Esophagus mucosa (tissue), 1 donor: Measurements from ENCODE around the gene DEF6. TPM values are rescaled to one million over a fixed set of nuclear protein-coding genes. Genes with fewer than 3 reads are reported as not detected.
"Not testable (repeated sequence)": the region's sequence is repeated elsewhere in the genome, so short reads cannot be mapped to it uniquely, and the experiment has no call there.

Source experiments
- ATAC-seq: fragments of 200-7000 bp; cut with Tn5 transposase; one replicate; pipeline ENCODE4 v1.9.1; 2020
- total RNA-seq: library from RNA; stranded (reverse); gene quantifications from one replicate; pipeline ENCODE4 v1.2.4, GENCODE V29; 2023
- donor health status: DM: yes; HTN: yes; CAD: no.

Gene DEF6
- total RNA-seq, 1 donor from 2014 or later: 27.3 TPM

GRCh38 chr6:35280903-35281302 is 16.7 kb upstream of the DEF6 start:
- no peak for ATAC-seq

- ATAC-seq: no peak
Measured at GRCh38 chr6:35282472-35282871, 15.1 kb upstream of the DEF6 start.

GRCh38 chr6:35283361-35283760 is 14.3 kb upstream of the DEF6 start:
- ATAC-seq: no peak

- ATAC-seq: no peak
Measured at GRCh38 chr6:35287671-35288396, 9.8 kb upstream of the DEF6 start.

GRCh38 chr6:35288834-35289233 is 8.8 kb upstream of the DEF6 start:
- ATAC-seq: no peak

GRCh38 chr6:35291491-35291890 is 6.1 kb upstream of the DEF6 start:
- no peak for ATAC-seq

- no peak for ATAC-seq
Measured at GRCh38 chr6:35292494-35292893, 5.1 kb upstream of the DEF6 start.

GRCh38 chr6:35293681-35294080 is 3.9 kb upstream of the DEF6 start:
- ATAC-seq: no peak

GRCh38 chr6:35294308-35294945 is 3.2 kb upstream of the DEF6 start:
- ATAC-seq: no peak

- ATAC-seq: no peak
Measured at GRCh38 chr6:35295036-35295435, 2.6 kb upstream of the DEF6 start.

- ATAC-seq: no peak
Measured at GRCh38 chr6:35295521-35296315, 1.9 kb upstream of the DEF6 start.

GRCh38 chr6:35296931-35297600 is 552 bp upstream of the DEF6 start:
- no peak for ATAC-seq

- ATAC-seq: no peak
Measured at GRCh38 chr6:35298625-35299140, 1.1 kb downstream of the DEF6 start.

GRCh38 chr6:35299674-35300073 is 2.1 kb downstream of the DEF6 start:
- no peak for ATAC-seq

GRCh38 chr6:35300848-35301247 is 3.2 kb downstream of the DEF6 start:
- no peak for ATAC-seq

GRCh38 chr6:35302604-35303241 is 5.1 kb downstream of the DEF6 start:
- ATAC-seq: peak; percentile 77

- ATAC-seq: no peak
Measured at GRCh38 chr6:35304299-35304698, 6.7 kb downstream of the DEF6 start.

- ATAC-seq: no peak
Measured at GRCh38 chr6:35305117-35305516, 7.5 kb downstream of the DEF6 start.

GRCh38 chr6:35307138-35307537 is 9.5 kb downstream of the DEF6 start:
- ATAC-seq: not testable (repeated sequence)

GRCh38 chr6:35308543-35308942 is 10.9 kb downstream of the DEF6 start:
- not testable (repeated sequence) for ATAC-seq

- no peak for ATAC-seq
Measured at GRCh38 chr6:35309611-35310264, 12.1 kb downstream of the DEF6 start.
